Right renal cortex interstitium (tissue), 3 donors: ENCODE results near the gene S100P. TPM values are rescaled to one million over a fixed set of nuclear protein-coding genes. Genes with fewer than 3 reads are reported as not detected.
A peak's percentile ranks its signal among the peaks of the same experiment; 100 is the strongest.

Source experiments
- DNase-seq, 3 donors: peaks; one replicate each; pipeline ENCODE4 v3.0.0-alpha.2; 2013; ENCODE audit warnings: low read depth in 3 of 3, low spot score in 2 of 3
- polyA plus RNA-seq, 3 donors: library from polyadenylated mRNA; unstranded; fragments of 120-200 nt; gene quantifications; one replicate each; pipeline ENCODE4 v1.2.1, GENCODE V29; 2013; ENCODE audit not compliant: insufficient read length in 3 of 3

The S100P gene
- polyA plus RNA-seq, 3 donors: 1.2 to 10.9 (median 5.0) TPM

DNA sequence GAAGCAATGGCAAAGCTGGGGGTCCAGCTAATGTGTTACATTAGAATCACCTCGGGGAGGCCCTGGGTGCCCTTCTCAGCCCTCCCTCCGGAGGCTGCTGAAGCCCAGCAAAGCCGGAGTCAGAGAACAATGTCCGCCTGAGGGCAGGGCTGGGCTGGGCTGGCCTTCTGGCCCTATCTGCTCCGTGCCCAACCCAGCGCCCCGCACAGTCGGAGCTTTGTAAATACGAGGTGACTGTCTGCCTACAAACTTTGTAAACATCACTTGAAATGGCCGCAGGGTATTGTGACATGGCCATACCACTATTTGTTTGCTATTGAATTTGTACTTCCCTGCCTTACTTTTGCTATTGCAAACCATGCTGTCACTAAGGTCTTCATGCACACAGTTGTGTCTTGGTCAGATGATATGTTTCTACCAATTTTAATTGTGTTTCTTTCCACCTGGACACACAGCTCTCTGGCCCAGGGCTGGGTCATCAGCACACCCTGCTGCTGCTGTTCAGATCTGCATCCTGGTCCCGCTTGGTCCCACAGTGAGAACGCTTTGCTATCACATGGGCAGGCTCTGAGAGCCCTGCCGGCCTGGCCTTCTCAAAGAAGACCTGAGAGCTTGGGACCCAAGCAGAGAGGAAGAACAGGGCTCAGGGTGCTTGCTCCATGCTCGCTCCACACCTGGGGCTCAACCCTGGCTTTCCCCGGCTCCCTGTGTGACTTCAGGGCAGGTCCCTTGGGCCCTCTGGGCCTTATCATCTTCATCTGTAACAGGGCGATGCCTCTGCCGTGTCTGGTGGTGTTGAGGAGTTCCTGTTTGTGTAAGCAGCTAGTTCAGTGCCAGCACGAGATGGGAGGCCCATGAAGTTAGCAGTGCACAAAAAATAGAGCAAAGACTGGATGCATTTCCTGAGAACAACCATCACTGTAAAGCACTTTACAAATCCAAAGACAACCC is 2.3 kb downstream of the S100P start:
- no peak for DNase-seq

DNA sequence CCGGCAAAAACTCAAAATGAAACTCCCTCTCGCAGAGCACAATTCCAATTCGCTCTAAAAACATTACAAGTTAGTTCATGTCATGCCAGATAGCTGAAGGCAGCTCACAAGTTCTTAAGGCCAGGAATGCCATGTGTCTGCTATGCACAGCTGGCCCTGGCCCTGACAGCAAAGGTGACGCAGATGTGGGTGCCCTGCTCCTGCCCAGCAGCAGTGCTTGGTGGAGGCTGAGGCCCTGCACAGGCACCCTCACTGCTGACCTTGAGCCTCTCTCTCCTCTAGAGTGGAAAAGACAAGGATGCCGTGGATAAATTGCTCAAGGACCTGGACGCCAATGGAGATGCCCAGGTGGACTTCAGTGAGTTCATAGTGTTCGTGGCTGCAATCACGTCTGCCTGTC is 2.9 kb downstream of the S100P start:
- DNase-seq: no peak

DNA sequence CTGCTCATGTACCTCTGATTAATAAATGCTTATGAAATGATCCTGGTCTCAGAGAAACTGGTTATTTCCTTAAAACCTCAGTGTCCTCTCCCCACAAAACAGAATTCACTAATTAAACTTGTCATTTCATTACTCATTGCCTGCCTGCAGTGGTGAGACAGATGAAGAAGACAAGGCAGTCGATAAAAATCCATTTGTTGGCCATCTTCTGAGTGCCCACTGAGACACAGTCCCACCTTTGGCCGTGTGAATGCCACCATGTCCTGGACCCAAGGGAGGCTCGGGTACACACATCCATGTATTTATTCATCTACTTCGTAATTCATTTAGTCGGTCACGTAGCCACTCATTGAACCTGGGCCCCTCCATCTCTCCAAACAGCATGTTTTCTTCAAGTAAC is 3.5 kb downstream of the S100P start:
- DNase-seq: no peak

DNA sequence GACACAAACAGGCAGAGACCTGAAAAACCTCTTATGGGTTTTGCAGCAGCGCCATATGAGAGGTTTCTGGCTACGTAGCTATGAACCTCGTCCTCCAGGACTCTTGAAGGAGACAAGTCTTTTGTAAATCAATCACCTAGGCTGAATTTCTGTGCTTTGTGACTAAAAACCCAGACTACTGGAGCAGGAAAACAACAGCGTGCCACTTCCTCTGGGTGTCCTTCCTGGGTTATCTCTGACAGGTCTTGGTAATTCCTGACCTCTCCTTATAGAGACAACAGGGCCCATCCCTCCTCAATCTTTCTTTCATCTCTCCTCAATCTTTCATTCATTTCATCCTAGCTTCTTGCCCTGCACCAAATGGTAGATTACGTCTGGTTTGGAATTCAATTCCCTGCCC is 5.7 kb downstream of the S100P start:
- DNase-seq: no peak

DNA sequence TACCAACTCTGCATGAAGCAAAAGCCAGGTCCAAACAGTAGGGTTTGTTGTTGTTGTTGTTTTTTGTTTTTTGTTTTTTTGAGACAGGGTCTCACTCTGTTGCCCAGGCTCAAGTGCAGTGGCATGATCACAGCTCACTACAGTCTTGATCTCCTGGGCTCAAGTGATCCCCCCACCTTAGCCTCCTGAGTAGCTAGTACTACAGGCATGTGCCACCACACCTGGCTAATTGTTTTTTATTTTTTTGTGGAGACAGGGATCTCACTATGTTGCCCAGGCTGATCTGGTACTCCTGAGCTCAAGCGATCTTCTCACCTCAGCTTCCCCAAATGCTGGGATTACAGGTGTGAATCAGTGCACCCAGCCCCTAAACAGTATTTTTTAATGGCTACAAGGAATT is 6.2 kb downstream of the S100P start:
- DNase-seq: no peak

DNA sequence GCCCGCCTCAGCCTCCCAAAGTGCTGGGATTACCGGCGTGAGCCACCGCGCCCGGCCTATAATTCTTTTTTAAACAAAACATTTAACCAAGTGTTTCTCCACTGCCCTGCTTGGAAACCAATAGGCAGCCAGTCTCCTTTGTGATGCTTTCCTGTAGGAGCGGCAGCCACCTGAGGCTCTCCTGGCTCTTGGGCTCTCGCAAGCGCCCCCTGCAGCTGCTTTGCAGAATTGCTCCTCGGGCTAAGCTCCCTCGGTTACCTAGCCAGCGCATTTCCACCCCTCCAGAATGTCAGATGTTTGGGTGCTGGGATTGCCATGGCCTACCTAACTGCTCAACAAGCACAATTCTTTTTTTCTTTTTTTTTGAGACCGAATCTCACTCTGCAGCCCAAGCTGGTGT is 7.7 kb downstream of the S100P start:
- DNase-seq: no peak

DNA sequence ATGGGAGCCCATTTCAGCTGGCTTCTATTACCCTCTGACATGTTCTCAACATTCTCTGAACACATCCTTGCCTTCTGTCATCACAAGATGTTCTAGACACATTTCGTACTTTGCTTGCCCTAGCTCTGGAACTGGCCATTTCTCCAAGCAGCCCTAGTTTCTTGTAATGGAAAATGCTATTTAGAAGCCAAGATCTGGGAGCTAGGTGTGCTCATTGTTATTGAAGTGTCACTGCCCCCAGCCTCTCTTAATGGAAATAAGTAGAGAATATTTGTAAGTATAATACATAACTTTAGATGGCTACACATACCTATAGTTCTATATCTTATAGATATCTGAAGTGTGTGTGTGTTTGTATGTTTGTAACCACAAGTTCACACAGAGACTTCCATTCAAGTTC is 9.1 kb downstream of the S100P start:
- no peak for DNase-seq

DNA sequence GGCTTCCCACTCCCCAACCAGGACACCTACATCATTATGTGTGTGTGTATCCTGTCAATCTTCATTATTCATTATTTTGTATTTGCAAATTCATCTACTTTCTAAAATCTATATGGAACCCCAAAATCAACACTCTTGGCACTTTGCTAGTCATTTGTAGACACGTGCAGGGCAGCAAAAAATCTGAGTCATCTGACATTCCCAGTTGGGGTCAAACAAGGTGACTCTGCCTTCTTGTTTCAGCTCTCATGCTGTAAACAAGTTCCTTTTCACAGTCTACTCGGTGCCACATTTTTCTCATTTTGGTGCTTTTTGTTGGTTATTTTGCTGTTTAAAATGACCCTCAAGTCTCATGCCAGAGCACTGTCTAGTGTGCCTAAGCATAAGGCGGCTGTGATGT is 10.1 kb downstream of the S100P start:
- no peak for DNase-seq

DNA sequence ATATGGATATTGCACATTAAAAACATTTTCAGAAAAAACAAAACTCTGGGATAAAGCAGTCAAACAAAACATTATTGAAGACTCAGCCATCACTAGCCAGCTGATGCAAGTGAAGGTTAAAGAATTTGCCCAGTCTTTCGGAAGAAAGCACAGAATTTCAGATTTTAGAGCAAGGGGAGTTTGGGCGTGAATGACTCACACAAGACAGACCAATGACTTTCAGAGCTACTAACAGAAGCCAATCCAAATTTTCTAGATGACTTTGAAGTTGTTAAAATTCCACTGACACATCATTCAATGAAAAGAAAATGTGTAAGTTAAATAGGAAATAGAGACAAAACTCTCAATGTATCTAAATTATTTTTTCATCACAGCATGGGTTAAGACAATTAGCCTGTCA is 12.0 kb downstream of the S100P start:
- DNase-seq: no peak

DNA sequence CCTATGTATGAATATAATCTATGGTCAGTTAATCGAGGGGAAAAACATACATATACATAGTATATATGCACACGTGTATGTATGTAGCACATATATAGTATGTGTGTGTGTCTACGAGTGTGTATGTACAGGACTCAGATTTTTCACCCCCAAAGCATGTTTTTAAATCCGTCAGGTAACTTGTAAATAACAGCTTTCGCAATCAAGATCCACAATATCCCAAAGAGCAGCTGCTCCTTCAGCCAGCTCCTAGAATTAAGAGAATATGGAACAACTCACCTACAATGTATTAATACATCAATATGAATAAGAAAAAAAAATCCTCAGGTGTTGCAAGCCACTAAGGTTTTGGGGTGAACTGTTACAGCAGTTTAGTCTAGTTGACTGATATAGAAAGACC is 12.5 kb downstream of the S100P start:
- no peak for DNase-seq

DNA sequence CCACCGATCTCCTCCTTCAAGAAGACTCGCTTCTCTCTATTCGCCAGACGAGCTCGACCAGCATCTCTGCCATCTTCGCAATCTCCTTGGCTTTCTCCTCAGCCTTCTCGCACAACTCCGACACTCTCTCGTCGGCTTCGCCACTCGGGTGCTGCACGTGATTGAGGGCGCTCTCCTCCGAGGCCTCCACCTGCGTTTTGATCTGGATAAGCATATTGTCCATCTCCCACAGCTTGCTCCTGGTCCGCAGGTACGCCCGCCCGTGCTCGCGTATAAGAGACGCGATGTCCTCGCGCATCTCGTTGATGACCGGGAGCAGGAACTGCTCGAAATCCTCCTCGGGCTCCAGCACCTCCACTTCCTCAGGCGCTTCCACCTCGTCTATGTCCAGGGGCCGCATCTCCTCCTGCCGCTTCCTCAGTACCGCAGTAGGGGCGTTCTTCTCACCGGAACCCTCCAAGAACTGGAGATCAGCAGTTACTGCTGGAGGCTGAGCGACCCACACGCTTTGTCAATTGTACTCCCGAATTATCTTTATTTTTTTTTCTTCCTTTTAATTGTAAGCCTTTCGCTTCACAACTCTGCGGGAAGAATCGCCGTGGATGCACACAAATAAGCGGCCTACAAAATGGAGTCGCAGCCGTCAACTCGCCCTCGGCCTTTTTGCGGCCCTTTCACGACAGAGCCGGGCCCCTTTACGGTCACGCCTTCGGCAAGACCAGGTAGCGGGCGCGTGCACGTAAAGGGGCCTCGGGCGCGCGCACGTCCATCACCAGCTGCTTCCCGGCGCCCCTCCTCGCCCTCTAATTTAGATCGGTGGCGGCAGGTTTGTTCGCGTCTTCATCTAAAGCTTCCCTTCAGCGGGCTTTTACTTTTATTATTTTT is 15.8 kb downstream of the S100P start, which contains the start of gene MRFAP1L1:
Gene MRFAP1L1 (minus strand): TSS at position 636 of the 885 bp plus-strand sequence. CDS start 236 bp downstream, at position 400.
- peak; percentile 89 to 95 (median 91) for DNase-seq

DNA sequence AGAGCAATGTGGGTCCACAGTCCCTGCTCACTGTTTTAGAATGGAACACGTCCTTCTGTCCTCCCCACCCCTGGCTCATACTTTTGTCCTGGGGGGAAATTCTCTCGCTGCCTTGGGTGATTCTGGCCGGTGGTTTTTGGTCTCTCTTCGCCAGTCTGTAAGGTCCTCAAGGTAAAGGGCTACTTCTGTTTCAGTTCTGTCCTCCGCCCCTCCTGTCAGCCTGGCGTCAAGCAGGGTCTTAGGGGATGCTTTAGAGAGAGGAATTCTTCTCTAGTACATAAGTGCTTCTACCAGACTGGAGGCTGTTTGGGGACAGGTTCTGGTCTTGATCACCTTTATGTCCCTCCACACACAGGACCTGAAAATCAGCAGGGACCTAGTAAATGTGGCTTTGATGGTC is 16.6 kb downstream of the S100P start:
- no peak for DNase-seq

DNA sequence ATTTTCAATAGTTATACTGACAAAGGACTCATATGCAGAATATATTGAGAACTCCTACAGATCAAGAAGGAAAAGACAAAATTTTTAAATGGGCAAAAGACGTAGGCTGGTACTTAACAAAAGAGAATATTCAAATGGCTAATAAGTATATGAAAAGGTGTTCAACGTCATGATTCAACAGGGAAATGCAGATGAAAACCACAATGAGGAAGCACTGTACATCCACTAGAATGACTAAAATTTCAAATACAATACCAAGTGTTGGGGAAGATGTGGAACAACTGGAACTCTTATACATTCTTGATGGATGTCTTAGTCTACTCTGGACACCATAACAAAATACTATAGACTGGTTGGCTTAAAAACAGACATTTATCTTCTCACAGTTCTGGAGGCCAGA is 17.3 kb downstream of the S100P start:
- no peak for DNase-seq

DNA sequence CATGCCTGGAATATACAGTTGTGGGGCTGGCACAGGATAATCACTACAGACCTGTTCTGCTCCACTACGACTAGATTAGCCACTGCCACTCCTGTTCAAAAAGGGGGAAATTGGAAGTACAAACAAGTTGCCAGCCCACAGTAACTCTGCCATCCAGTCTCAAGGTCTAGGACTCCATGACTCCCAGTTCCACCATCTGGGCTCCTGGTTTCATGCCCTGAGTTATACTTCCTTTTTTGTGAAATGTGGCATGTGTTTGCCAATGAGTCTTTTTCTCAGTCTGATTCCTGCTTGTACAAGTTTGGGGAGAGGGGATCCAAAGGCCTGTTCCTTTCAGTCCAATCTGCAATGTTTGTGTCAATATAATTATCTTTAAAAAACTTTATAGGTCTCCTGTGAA is 21.3 kb downstream of the S100P start:
- DNase-seq: no peak

DNA sequence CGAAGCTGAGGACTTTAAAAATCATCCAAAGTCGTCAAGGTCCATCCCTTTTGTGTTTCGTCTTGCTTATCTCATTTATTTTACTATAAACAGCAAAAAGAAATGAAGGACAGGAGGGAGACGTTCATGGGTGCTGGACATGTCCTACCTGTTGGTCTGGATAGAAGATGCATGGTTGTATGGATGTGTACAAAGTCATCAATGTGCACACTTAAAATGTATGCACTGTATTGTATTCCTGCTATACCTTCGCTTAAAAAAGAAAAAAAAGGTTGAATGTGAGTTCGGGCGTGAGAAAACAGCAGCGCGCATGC is 22.0 kb downstream of the S100P start:
- no peak for DNase-seq

DNA sequence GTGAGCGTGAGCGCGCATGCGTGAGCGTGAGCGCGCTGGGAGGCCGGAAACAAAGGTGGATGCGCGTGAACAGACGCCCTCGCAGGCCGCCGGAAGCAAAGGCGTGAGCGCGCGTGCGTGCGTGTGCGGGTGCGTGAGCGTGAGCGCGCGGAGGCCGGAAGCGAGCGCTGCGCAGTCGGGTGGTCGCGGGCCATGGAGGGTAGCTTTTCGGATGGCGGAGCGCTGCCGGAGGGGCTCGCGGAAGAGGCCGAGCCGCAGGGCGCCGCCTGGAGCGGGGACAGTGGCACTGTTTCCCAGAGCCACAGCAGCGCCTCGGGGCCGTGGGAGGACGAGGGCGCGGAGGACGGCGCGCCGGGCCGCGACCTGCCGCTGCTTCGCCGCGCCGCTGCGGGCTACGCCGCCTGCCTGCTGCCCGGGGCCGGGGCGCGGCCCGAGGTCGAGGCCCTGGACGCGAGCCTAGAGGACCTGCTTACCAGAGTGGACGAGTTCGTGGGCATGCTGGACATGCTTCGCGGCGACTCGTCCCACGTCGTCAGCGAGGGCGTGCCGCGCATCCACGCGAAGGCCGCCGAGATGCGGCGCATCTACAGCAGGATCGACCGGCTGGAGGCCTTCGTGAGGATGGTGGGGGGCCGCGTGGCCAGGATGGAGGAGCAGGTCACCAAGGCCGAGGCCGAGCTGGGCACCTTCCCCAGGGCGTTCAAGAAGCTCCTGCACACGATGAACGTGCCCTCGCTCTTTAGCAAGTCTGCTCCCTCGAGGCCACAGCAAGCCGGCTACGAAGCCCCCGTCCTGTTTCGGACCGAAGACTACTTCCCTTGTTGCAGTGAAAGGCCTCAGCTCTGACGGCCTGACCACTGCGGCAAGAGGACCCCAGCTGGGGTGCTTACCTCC is 22.6 kb downstream of the S100P start, which contains the start of gene BLOC1S4:
Gene BLOC1S4 (plus strand): TSS at position 157 of the 894 bp plus-strand sequence. CDS start 36 bp downstream, at position 193.
- peak; percentile 83 to 90 (median 86) for DNase-seq

DNA sequence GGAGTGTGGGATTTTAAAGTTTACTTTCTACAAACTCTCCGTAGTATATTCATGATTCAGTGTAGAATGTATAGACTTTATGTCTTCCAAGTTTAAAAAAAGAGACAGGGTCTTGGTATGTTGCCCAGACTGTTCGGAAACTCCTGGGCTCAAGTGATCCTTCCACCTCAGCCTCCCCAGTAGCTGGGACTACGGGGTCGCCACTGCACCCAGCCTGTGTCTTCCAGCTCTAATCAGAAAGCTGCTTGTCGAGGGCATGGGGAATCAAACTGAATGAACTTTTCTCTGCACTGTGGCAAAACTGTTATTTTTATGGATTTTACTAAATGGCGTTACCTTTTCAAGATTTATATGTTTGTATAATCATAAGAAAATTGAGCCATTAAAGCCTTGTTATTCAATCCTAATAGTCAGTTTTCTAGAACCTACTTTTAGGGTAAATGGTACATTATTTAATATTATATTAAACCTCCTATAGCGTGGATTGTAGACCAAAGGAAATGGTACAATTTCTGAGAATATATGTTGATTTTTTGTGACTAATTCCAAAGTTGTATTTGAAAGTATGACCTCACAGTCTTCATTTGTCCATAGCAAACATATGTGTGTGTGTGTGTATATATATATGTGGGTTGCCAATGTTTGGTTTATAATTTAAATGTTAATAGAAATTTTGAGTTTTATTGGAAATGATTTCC is 23.4 kb downstream of the S100P start:
- DNase-seq: no peak

DNA sequence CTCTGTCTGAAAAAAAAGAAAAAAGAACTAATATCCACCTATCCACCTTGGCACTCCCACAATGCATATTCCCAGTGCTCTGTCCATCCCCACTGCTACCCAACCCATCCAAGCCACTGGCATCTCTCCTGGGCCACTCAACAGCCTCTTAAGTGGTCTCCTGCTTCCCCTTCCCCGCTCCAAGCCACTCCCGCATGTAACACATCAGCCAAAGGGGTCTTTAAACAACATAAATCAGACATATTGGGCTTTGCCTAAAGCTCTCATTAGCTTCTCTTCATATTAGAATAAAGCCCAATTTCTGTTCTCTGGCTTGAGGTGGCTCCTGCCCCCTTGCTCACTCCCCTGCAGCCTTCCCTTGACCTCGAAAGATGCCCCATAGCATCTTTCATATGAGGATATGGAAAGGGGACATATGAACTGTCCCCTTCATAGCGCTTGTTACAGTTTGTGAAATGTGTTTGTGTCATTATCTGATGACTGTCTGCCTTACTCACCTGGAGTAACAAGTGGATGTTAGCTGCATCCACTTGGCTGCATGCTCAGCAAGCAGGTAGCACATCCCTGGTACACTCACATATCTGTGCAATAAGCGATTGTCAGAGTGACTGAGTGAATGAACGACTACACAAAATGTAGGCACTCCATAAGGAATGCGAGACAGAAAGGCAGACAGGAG is 25.4 kb downstream of the S100P start:
- DNase-seq: no peak

DNA sequence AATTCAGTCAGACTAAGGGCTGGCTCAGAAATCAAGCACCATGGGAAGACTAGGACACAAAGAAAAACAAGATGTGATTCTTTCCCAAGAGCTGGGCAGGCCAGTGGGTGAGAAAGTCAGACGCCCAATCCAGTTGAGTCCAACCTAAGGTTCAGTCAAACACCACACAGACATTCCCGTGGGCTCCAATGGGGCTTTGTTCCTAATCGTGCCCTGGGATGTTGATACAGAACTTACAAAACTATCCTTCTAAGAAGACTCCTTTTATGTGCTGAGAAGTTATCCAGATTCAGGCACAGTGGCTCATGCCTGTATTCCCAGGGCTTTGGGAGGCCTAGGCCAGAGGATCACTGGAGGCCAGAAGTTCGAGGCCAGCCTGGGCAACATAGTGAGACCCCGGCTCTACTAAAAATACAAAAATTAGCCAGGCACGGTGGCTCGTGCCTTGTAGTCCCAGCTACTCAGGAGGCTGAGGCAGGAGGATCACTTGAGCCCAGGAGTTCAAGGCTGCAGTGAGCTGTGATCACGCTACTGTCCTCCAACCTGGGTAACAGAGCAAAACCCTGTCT is 26.0 kb downstream of the S100P start:
- DNase-seq: no peak
